Psoas muscle (tissue), 8 donors: ENCODE measurements around the gene CDR2L. TPM values are rescaled to one million over a fixed set of nuclear protein-coding genes. Genes with fewer than 3 reads are reported as not detected.

Experiments used
- ATAC-seq, 4 donors: fragments of 200-7000 bp; cut with Tn5 transposase; one replicate each; pipeline ENCODE4 v1.9.1; 2020; ENCODE audit warnings: moderate library complexity in 3 of 4, mild to moderate bottlenecking in 2 of 4
- DNase-seq, 2 donors: peaks; one replicate each; pipeline ENCODE4 v3.0.0-alpha.2; 2020
- H3K27ac ChIP-seq: fragments of 200-600 bp; one replicate; pipeline ENCODE4 v1.8.0; 2022
- H3K27me3 ChIP-seq, 3 donors: fragments of 200-600 bp in 1 of 3; one replicate each; pipeline versions ENCODE4 v1.6.1 to v1.8.0; 2013 to 2022; ENCODE audit warnings: low read length in 2 of 3, mild to moderate bottlenecking in 2 of 3, moderate library complexity in 1 of 3; ENCODE audit not compliant: insufficient read depth in 3 of 3
- H3K36me3 ChIP-seq, 2 donors: fragments of 200-600 bp in 1 of 2; one replicate each; pipeline versions ENCODE4 v1.6.1 to v1.8.0; 2013 to 2022; ENCODE audit warnings: low read depth in 1 of 2, mild to moderate bottlenecking in 1 of 2, moderate library complexity in 1 of 2; ENCODE audit not compliant: insufficient read depth in 1 of 2
- H3K4me1 ChIP-seq: fragments of 200-600 bp; one replicate; pipeline ENCODE4 v1.8.0; 2022
- H3K4me3 ChIP-seq: fragments of 200-600 bp; one replicate; pipeline ENCODE4 v1.8.0; 2022; ENCODE audit warnings: mild to moderate bottlenecking
- H3K9me3 ChIP-seq: fragments of 200-600 bp; one replicate; pipeline ENCODE4 v1.8.0; 2022
- WGBS, 3 donors: extraction: QIAGEN DNeasy Blood & Tissue Kit; methylation state at CpG; one replicate each; pipeline versions ENCODE4 v1.1.6 to v1.1.7; 2013; 5-methylcytosine and 5-hydroxymethylcytosine counted together
- intact Hi-C, 2 donors: fragments of 100-400 bp; cut with DNase I; formaldehyde crosslinking; loops; one replicate each; pipeline versions ENCODE4 v1.11.0 to v1.14.2; 2022
- polyA plus RNA-seq, 3 donors: library from polyadenylated mRNA; stranded (reverse); fragments of 200-250 nt; gene quantifications; one replicate each; pipeline ENCODE4 v1.2.3, GENCODE V29; 2013
- total RNA-seq, 4 donors: library from RNA; stranded (reverse); fragmentation: NEBNext Ultra II Directional in 2 of 4; extraction: Animal tissue kit (Norgen Biotek cat#: 25700) in 2 of 4; gene quantifications; one replicate each; pipeline versions ENCODE4 v1.2.1 to v1.2.4, GENCODE V29; 2021 to 2023
- TF ChIP-seq, protein P1 (sequence below): fragments of 200-600 bp; IDR thresholded peaks from one replicate; pipeline ENCODE4 v1.8.0; 2022; ENCODE audit warnings: antibody characterized with exemption
- donor health status: healthy with polysubstance abuse.
- donor health status: DM: no; HTN: no; CAD: no; lungs with moderate emphysema.
- donor health status: Bipolar disorder and iron deficiency.
- donor health status: healthy.
- donor health status: DM: yes; HTN: yes; CAD: no.
- donor health status: DM: no; HTN: no; CAD: no.
- donor health status: DM: no; HTN: no; CAD: no.
- donor health status: DM: yes; HTN: yes; CAD: no.

CDR2L gene
- total and polyA plus RNA-seq, 7 donors, result 1.3 to 3.4 (median 1.7) TPM

DNA sequence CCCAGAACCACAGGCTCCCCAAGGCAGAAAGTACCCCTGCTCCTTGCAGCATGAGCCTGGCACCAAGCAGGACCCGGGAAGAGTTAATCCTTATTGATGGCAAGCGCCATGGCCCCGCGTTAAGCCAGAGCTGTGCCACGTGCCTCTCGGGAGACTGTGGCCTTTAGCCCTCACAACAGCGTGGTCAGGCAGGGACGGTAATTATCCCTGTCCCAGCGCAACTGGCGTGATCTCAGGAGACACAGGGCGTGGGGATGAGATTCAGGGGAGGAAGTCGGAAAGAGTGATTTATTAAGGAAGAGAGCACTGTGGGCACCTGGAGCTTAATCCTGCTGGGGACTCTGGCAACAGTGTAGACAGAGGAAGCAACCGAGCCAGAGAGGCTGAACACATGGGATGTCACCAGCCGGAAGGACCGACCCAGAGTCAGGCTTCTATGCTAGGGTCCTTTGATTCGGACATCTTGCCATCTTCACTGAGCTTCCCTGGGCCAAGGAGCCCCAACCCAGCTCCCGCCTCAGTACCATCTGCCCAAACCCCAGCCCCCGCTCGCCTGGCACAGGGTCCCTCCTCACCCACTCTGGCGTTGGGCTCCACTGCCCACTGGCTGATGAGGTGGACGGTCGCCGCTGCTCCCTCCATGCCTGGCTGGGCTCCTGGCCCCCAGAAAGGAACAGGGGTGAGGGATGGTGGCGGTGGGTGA, 34.9 kb upstream of the CDR2L start:
- WGBS, 3 donors, result 49 to 59% (median 54%) methylated on average over 24 of the region's 24 CpGs
- Histone ChIP-seq H3K4me1 (no peaks in the 10 kb centered on the region), H3K27ac (no peak overlapping the region), H3K27me3 (peaks cover 0 to 22% (median 7%) of the 10 kb centered on the region in 3 donors), H3K36me3 (no peaks in the 10 kb centered on the region), H3K4me3 (no peak overlapping the region), H3K9me3 (no peaks in the 10 kb centered on the region)
- ATAC-seq, result no peak
- DNase-seq, result no peak
- intact Hi-C loops, result loop anchor here in 1 of 2 donors (10.0 kb wide), 1 partner anchor 158 kb away; no protein-coding TSS in a partner anchor
- TF ChIP-seq, protein P1, sequence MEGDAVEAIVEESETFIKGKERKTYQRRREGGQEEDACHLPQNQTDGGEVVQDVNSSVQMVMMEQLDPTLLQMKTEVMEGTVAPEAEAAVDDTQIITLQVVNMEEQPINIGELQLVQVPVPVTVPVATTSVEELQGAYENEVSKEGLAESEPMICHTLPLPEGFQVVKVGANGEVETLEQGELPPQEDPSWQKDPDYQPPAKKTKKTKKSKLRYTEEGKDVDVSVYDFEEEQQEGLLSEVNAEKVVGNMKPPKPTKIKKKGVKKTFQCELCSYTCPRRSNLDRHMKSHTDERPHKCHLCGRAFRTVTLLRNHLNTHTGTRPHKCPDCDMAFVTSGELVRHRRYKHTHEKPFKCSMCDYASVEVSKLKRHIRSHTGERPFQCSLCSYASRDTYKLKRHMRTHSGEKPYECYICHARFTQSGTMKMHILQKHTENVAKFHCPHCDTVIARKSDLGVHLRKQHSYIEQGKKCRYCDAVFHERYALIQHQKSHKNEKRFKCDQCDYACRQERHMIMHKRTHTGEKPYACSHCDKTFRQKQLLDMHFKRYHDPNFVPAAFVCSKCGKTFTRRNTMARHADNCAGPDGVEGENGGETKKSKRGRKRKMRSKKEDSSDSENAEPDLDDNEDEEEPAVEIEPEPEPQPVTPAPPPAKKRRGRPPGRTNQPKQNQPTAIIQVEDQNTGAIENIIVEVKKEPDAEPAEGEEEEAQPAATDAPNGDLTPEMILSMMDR, result no peak

- no peak overlapping the region for H3K4me3 ChIP-seq
- no peaks in the 10 kb centered on the region for H3K4me1 ChIP-seq
- TF ChIP-seq, protein P1, result no peak
- intact Hi-C loops, result loop anchor here in 1 of 2 donors (10.0 kb wide), 1 partner anchor 158 kb away; no protein-coding TSS in a partner anchor
- WGBS, 3 donors, result 73 to 82% (median 77%) methylated on average over 10 to 11 of the region's 11 CpGs
- no peak for DNase-seq
- no peaks in the 10 kb centered on the region for H3K36me3 ChIP-seq
- no peak overlapping the region for H3K27ac ChIP-seq
- no peak for ATAC-seq
- H3K27me3 ChIP-seq, result peaks cover 0 to 21% (median 7%) of the 10 kb centered on the region in 3 donors
- no peaks in the 10 kb centered on the region for H3K9me3 ChIP-seq
Observed at GRCh38 chr17:74953134-74953687, 34.2 kb upstream of the CDR2L start.

DNA sequence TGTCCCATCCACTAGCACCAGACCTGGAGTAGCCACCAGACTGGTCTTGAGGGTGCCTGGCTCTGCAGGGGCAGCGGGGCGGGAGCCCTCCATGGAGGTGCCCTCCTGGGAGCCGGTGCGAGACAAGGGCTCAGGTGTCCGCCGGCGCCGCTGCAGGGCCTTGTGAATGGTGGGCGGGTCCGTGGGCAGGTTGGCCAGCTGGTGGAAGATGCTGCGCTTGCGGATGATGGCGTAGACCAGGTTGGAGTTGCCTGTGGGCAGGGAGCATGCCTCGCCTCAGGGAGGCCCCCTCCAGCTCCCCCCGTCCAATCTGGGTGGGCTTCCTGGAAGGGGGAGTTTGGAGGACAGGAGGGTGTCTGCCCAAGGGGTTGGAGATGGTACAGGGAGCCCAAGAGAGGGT, 33.3 kb upstream of the CDR2L start:
- Histone ChIP-seq H3K4me1 (no peaks in the 10 kb centered on the region), H3K36me3 (no peaks in the 10 kb centered on the region), H3K27me3 (peaks cover 0 to 15% (median 7%) of the 10 kb centered on the region in 3 donors), H3K4me3 (no peak overlapping the region), H3K27ac (no peak overlapping the region), H3K9me3 (no peaks in the 10 kb centered on the region)
- TF ChIP-seq, protein P1, result no peak
- intact Hi-C loops, result loop anchor here in 1 of 2 donors (10.0 kb wide), 1 partner anchor 159 kb away; no protein-coding TSS in a partner anchor
- DNase-seq, result no peak
- WGBS, 3 donors, result 88% methylated on average over 15 of the region's 15 CpGs
- no peak for ATAC-seq

DNA sequence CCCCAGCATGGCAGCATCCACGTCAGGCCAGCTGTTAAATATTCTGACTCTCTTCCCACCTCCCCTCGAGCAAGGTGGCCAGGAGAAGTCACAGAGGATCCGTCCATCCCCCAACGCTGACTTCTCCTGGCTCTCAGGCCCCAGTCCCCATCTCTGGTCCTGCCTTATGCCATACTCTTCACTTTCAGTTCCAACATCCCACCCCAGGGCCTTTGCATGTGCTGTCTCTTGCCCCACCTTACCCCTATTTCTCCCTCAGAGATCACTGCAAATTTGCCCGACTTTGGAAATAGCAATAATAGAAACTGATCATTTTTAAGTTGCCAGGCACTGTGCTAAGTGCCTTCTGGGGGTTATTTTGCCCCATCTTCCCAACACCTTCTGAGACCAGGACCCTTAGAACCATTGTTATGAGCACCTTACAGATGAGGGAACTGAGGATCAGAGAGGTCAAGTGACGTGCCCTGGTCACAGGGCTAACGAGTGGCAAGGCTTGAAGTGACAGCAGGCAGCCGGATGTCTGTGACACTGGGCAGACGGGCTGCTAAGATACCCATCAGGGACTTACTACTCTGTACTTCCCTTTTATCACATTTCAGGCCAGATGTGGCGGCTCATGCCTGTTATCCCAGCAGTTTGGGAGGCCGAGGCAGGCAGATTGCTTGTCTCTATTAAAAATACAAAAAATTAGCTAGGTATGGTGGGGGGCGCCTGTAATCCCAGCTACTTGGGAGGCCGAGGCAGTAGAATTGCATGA, 32.6 kb upstream of the CDR2L start:
- DNase-seq, result no peak
- Histone ChIP-seq H3K27ac (no peak overlapping the region), H3K9me3 (no peaks in the 10 kb centered on the region), H3K4me1 (no peaks in the 10 kb centered on the region), H3K27me3 (peaks cover 0 to 15% (median 7%) of the 10 kb centered on the region in 3 donors), H3K36me3 (no peaks in the 10 kb centered on the region), H3K4me3 (no peak overlapping the region)
- no peak for ATAC-seq
- intact Hi-C loops, result loop anchor here (5.0 to 10.0 kb wide), 2 partner anchors 160 to 208 kb away; partner anchors contain the start of gene NHERF1 (in 1 of the 2)
- TF ChIP-seq, protein P1, result no peak
- whole genome bisulfite sequencing, 3 donors, result 71 to 80% (median 73%) methylated on average over 13 of the region's 13 CpGs
